Peyer's patch (tissue), 4 donors: ENCODE data around the gene PCNP. TPM values are rescaled to one million over a fixed set of nuclear protein-coding genes. Genes with fewer than 3 reads are reported as not detected.
"Not testable (repeated sequence)": the region's sequence is repeated elsewhere in the genome, so short reads cannot be mapped to it uniquely, and the experiment has no call there.

Experiments
- DNase-seq, 3 donors: peaks; one replicate each; pipeline ENCODE4 v3.0.0-alpha.2; 2017 to 2019
- H3K27ac ChIP-seq, 4 donors: fragments of 200-600 bp; sonication (generic); one replicate each; pipeline ENCODE4 v1.5.1; 2016 to 2019
- H3K27me3 ChIP-seq, 2 donors: fragments of 200-600 bp; sonication (generic); one replicate each; pipeline ENCODE4 v1.5.1; 2019
- H3K36me3 ChIP-seq, 3 donors: fragments of 200-600 bp; sonication (generic); one replicate each; pipeline ENCODE4 v1.5.1; 2016 to 2019
- H3K4me1 ChIP-seq, 4 donors: fragments of 200-600 bp; sonication (generic); one replicate each; pipeline ENCODE4 v1.5.1; 2016 to 2019
- H3K4me3 ChIP-seq, 4 donors: fragments of 200-600 bp; sonication (generic); 1 replicate in 3 of 4; 2 replicates in 1 of 4; pipeline ENCODE4 v1.5.1; 2016 to 2019; ENCODE audit warnings: mild to moderate bottlenecking in 1 of 4
- H3K9me3 ChIP-seq, 4 donors: fragments of 200-600 bp; sonication (generic); one replicate each; pipeline ENCODE4 v1.5.1; 2016 to 2019; ENCODE audit warnings: mild to moderate bottlenecking in 1 of 4
- POLR2A ChIP-seq, 2 donors: fragments of 450-650 bp; IDR thresholded peaks; one replicate each; pipeline ENCODE4 v1.5.1; 2017; ENCODE audit warnings: antibody characterized with exemption in 2 of 2, mild to moderate bottlenecking in 2 of 2, moderate library complexity in 2 of 2
- total RNA-seq, 4 donors: library from RNA; depleted of rRNA; stranded (reverse); fragments of >200 nt; gene quantifications; one replicate each; pipeline ENCODE4 v1.1.0, GENCODE V29; 2016
- TF ChIP-seq, protein P1 (sequence below), 6 experiments: fragments of 450-650 bp in 4 of 6; fragments of 200-600 bp in 2 of 6; sonication (generic) in 1 of 6; IDR thresholded peaks; one replicate each; pipeline ENCODE4 v1.5.1; 2017 to 2019; ENCODE audit warnings: antibody characterized with exemption in 6 of 6, mild to moderate bottlenecking in 3 of 6, moderate library complexity in 1 of 6

PCNP gene
- total RNA-seq, 4 donors from 2014 or later: 61.9 to 106 (median 69.8) TPM

DNA sequence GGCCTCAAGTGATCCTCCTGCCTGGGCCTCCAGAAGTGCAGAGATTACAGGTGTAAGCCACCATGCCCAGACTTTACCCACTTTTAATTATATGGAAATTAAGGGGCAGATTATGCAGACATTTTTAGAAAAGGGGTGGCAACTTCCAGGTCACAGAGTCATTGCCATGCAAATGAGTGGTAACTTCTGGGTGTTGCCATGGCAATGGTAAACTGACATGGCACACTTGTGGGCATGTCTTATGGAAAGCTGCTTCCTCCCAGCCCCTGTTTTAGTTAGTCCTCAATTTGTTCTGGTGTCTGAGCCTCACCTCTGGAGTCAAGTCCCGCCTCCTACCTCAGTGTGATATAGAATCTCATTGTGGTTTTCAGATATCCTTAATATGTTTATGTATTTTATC lies 49.7 kb downstream of the PCNP start:
- Histone ChIP-seq H3K27ac (no peak overlapping the region), H3K27me3 (no peaks in the 10 kb centered on the region), H3K4me3 (no peak overlapping the region)

DNA sequence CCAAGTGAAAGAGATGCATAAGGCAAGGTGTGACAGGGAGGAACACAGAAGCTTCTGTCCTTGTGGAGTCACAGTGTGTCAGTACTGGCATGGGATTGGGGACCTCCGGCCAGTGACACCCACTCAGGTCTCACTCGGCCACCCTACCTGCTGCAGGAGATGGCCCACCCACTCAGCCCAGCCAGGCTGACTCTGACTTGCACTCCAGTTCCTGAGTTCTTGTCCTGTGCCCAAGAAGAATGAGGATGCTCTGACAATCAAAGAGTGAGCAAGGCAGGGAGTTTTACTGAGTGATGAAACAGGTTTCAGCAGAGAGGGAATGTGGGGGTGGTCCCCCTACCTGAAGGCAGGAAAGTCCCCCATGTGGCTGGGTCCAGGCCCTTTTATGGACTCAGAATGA lies 50.9 kb downstream of the PCNP start:
- no peak overlapping the region for H3K27ac ChIP-seq
- H3K36me3 ChIP-seq: no peaks in the 10 kb centered on the region
- no peak for DNase-seq
- H3K9me3 ChIP-seq: no peaks in the 10 kb centered on the region
- H3K27me3 ChIP-seq: no peaks in the 10 kb centered on the region
- TF ChIP-seq POLR2A (IDR thresholded peaks at IDR 0.05): no peak
- TF ChIP-seq, protein P1, sequence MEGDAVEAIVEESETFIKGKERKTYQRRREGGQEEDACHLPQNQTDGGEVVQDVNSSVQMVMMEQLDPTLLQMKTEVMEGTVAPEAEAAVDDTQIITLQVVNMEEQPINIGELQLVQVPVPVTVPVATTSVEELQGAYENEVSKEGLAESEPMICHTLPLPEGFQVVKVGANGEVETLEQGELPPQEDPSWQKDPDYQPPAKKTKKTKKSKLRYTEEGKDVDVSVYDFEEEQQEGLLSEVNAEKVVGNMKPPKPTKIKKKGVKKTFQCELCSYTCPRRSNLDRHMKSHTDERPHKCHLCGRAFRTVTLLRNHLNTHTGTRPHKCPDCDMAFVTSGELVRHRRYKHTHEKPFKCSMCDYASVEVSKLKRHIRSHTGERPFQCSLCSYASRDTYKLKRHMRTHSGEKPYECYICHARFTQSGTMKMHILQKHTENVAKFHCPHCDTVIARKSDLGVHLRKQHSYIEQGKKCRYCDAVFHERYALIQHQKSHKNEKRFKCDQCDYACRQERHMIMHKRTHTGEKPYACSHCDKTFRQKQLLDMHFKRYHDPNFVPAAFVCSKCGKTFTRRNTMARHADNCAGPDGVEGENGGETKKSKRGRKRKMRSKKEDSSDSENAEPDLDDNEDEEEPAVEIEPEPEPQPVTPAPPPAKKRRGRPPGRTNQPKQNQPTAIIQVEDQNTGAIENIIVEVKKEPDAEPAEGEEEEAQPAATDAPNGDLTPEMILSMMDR (IDR thresholded peaks at IDR 0.05): no peak
- H3K4me1 ChIP-seq: no peaks in the 10 kb centered on the region
- H3K4me3 ChIP-seq: no peak overlapping the region

More for the DNA sequence above, 49.7 kb downstream of the PCNP start:
- no peaks in the 10 kb centered on the region for H3K4me1 ChIP-seq
- no peak for TF ChIP-seq POLR2A (IDR thresholded peaks at IDR 0.05)
- TF ChIP-seq, protein P1 (IDR thresholded peaks at IDR 0.05): no peak
- DNase-seq: no peak
- H3K36me3 ChIP-seq: no peaks in the 10 kb centered on the region
- H3K9me3 ChIP-seq: no peaks in the 10 kb centered on the region

DNA sequence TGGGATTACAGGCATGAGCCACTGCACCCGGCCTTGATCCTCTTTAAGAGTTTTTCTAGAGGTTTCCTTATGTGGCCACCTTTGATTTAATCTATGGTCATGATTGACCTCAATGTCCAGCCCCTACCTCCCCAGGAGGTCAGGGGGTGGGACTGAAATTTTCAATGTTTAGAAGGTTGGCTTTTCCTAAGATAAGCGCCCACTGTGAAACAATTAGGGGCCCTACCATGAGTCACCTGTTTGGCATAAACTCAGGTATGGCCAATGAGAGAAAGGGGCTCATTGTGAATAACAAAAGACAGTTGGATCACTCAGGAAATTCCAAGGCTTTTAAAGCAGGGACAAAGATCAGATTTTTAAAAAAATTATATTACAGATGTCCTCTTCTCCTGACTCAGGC lies 51.9 kb downstream of the PCNP start:
- Histone ChIP-seq H3K9me3 (no peaks in the 10 kb centered on the region), H3K4me1 (no peaks in the 10 kb centered on the region), H3K27me3 (no peaks in the 10 kb centered on the region), H3K4me3 (no peak overlapping the region), H3K27ac (no peak overlapping the region), H3K36me3 (no peaks in the 10 kb centered on the region)
- TF ChIP-seq POLR2A (IDR thresholded peaks at IDR 0.05): no peak
- TF ChIP-seq, protein P1 (IDR thresholded peaks at IDR 0.05): no peak
- no peak for DNase-seq

DNA sequence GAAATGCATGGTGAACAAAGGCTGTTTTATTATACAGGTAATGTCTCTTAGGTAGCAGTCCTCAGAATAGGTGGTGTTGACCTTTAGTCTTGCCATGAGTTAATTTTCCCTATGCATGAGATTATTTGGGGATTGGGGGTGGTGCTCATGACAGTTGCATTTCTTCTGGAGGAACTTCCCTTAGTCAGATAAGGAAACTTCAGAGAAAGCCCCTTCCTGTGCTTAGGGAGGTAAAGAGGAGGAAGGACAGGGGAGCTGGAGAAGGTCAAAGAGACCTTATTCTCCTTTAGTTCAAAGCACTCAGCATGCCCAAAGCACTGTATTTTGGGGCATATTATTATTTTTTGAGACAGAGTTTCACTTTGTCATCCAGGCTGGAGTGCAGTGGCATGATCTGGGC lies 55.2 kb downstream of the PCNP start:
- no peak for DNase-seq
- Histone ChIP-seq H3K27me3 (no peaks in the 10 kb centered on the region), H3K9me3 (no peaks in the 10 kb centered on the region), H3K36me3 (no peaks in the 10 kb centered on the region), H3K4me1 (no peaks in the 10 kb centered on the region), H3K27ac (no peak overlapping the region), H3K4me3 (no peak overlapping the region)
- TF ChIP-seq, protein P1 (IDR thresholded peaks at IDR 0.05): no peak
- TF ChIP-seq POLR2A (IDR thresholded peaks at IDR 0.05): no peak

DNA sequence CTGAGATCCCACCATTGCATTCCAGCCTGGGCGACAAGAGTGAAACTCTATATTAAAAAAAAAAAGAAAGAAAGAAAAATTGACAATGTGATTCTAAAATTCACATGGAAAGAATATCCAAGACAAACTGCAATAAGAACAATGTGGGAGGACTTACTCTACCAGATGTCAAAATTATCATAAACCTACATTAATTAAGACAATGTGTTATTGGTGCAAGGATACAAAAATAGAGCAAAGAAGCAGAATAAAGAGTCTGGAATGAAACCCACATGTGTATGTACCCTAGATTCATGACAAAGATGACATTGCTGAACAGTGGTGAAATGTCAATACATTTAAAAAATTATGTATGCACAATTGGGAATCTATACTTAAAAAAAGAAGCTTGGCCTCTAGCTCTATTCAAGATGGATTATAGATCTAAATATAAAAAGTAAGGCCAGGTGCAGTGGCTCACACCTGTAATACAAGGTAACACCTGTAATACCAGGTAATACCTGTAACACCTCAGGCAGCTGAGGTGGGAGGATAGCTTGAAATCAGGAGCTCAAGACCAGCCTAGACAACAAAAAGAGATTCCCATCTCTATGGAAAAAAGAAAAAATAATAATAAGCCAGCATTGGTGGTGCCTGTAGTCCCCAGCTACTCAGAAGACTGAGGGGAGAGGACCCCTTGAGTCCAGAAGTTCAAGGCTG lies 57.3 kb downstream of the PCNP start:
- Histone ChIP-seq H3K9me3 (no peaks in the 10 kb centered on the region), H3K27ac (no peak overlapping the region), H3K4me3 (no peak overlapping the region), H3K36me3 (no peaks in the 10 kb centered on the region), H3K27me3 (no peaks in the 10 kb centered on the region), H3K4me1 (no peaks in the 10 kb centered on the region)
- TF ChIP-seq, protein P1 (IDR thresholded peaks at IDR 0.05): no peak
- no peak for TF ChIP-seq POLR2A (IDR thresholded peaks at IDR 0.05)
- no peak for DNase-seq

DNA sequence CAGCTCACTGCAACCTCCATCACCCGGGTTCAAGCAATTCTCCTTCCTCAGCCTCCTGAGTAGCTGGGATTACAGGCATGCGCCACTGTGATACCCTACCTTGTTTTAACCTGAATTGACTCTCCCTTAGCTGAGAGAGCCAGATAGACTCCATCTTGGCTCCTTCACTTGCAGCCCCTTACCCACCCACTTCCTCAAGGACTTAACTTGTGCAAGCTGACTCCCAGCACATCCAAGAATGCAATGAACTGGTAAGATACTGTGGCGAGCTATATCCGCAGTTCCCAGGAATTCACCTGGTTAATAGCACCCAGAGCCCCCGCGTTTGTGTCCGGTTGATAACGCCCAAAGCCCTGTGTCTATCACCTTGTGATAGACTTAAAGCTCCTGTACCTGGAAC lies 58.0 kb downstream of the PCNP start:
- H3K27ac ChIP-seq, H3K4me3 ChIP-seq, DNase-seq, H3K36me3 ChIP-seq, H3K27me3 ChIP-seq, H3K4me1 ChIP-seq, H3K9me3 ChIP-seq: not testable (repeated sequence)
